GM19193 (cell line): ENCODE results near the gene CHKB.

Source experiments
- POLR2A ChIP-seq: IDR thresholded peaks from 4 replicates; pipeline ENCODE4 v1.6.1; 2011; ENCODE audit not compliant: insufficient read depth, insufficient read length; ENCODE audit errors: extremely low read depth

CHKB gene, protein sequence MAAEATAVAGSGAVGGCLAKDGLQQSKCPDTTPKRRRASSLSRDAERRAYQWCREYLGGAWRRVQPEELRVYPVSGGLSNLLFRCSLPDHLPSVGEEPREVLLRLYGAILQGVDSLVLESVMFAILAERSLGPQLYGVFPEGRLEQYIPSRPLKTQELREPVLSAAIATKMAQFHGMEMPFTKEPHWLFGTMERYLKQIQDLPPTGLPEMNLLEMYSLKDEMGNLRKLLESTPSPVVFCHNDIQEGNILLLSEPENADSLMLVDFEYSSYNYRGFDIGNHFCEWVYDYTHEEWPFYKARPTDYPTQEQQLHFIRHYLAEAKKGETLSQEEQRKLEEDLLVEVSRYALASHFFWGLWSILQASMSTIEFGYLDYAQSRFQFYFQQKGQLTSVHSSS

GRCh38 chr22:50582493-50583293 lies at the start of gene CHKB:
TSS of gene CHKB (minus strand) at chr22:50582849. CDS start at chr22:50582781, 68 bp downstream.
- peak; percentile 82 for TF ChIP-seq POLR2A

GRCh38 chr22:50630376-50630775 lies 47.7 kb upstream of the CHKB start:
- TF ChIP-seq POLR2A = no peak

GRCh38 chr22:50628543-50629134 lies 46.0 kb upstream of the CHKB start:
- no peak for TF ChIP-seq POLR2A

GRCh38 chr22:50627642-50628542 lies 45.2 kb upstream of the CHKB start, which contains the start of gene ARSA:
TSS of gene ARSA (minus strand) at chr22:50628152. CDS start at chr22:50627779, 373 bp downstream.
- TF ChIP-seq POLR2A = peak; percentile 68

DNA sequence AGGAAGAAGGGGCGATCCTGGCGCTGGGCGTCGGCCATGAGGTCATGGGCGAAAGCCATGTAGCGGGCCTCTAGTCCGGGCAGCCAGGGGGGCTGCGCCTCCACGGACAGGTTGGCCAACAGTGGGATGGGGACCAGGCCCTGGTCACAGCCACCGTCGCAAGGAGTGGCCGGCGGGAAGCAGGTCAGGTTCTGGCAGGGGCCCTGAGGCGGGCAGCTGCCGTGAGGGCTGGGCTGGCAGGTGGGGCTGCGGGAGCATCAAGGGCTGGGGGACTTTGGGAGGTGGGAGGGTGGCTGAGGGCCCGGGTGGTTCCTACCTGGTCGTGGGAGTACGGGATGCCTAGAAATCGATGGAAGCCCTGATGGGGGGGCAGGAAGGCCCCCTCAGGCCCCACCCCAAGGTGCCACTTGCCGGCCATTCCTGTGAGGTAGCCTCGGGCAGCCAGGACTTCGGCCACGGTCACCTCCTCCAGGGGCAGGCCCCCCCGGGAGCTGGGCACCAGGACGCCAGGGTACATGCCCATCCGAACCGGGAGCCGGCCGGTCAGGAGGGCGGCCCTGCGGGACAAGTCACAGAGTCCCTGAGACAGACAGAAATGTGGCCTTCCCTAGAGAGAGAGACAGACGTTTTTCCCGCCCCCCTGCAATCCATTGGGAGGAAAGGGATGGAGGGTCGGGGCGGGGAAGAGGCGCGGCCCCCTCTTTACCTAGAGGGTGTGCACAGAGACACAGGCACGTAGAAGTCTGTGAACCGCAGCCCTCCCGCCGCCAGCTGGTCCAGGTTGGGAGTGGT lies 44.4 kb upstream of the CHKB start:
- TF ChIP-seq POLR2A = no peak

DNA sequence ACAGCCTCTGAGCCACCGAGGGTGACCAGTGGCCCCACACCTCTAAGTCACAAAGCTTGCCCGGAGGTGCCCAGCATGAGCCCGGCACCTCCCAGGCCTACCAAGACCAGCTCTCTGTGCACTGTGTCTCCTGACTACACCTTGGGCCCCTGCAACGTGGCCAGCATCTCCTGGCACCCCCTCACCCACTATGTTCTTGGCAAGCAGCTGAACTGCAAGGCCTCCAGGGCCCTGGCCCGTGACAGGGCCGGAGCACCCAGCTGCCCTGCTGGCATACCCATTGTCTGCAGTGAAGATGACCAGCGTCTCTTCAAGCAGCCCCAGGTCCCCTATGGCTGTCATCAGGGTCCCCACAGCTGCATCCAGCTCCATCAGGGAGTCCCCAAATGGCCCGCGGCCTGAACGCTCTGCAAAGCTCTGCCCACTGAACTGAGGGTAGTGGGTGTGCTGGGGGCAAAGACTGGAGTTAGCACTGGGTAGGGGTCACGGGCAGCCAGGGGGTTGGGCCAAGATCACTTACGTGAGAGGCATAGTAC lies 43.7 kb upstream of the CHKB start:
- TF ChIP-seq POLR2A = no peak

DNA sequence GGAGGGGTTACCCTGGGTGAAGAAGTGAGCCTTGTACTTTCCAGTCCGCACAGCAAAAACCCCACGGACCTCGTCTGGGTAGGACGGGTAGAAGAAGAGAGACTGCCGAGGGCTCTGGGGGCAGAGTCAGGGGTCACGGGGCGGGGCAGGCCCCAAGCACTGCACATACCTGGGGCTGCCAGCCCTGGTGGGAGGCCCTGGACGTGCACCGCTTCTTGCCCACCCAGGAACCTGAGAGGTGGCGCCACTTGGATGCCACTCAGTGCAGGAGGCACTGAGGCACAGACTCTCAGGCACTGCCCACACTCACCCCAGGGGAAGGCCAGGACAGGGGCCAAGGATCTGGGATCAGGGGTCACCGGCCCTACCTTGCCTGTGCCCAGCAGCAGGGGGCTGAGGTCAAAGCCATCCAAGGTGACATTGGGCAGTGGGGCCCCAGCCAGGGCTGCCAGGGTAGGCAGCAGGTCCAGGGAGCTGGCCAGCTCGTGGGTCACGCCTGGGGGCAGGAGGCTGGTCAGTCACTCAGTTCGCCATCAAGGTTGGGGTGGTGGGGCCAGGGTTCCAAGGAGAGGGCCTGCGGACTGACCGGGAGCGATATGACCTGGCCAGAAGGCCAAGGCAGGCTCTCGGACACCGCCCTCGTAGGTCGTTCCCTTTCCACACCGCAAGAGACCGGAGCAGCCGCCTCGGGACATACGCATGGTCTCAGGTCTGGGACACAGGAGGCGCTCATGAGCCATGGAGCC lies 43.1 kb upstream of the CHKB start:
- no peak for TF ChIP-seq POLR2A

DNA sequence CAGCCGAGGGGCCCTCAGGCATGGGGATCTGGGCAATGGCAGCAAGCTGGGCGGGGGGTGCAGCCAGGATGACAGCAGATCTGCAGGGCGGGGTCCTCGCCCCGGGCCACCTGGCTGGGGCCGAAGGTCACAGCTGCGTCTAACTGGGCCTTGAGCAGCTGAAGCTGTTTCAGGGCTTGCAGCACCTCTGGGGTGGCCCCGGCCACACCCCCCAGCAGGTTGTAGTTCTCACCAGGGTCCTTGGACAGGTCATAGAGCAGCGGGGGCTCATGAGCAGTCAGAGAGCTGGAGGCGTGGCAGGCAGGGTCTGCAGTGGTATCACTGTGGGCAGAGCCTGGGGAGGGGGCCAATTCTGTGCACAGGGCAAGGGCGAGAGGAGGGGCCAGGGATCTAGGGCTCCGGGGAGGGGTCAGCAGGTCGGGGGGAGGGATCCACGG lies 42.5 kb upstream of the CHKB start:
- no peak for TF ChIP-seq POLR2A

DNA sequence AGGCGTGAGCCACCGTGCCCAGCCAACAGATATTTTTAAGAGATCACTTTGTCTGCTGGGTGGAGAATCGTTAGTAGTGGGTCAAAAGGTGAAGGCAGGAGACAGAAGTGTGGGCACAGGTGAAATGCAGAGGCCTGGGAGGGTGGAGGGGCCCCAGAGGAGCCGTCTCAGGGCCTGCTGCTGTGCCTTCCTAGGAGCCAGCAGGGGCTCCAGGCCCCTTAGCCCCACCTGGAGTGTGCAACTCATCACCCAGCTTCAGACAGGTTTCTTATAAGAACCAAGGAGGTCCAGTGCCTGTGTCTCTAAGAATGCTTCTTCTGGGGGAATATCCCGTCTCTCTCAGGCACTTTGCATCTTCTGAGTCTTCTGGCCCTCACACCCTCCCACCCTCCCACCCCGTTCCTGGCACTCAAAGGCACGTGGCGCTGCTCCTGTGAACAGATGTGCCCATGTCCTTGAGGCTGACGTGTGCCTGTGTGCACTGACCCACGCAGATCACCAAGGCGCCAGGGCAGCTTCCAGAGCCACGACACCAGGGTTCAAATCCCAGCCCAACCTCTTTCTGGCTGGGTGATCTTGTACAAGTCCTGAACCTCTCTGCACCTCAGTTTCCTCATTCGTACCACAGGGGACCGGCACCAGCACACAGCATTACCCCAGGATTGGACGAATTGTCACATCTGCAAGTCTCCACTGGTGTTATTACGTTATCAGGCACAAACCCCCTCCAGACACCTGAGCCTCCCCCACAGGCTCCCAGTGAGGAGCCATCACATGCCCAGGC lies 41.9 kb upstream of the CHKB start:
- TF ChIP-seq POLR2A = no peak

GRCh38 chr22:50622723-50623327 lies 40.2 kb upstream of the CHKB start:
- TF ChIP-seq POLR2A = no peak

DNA sequence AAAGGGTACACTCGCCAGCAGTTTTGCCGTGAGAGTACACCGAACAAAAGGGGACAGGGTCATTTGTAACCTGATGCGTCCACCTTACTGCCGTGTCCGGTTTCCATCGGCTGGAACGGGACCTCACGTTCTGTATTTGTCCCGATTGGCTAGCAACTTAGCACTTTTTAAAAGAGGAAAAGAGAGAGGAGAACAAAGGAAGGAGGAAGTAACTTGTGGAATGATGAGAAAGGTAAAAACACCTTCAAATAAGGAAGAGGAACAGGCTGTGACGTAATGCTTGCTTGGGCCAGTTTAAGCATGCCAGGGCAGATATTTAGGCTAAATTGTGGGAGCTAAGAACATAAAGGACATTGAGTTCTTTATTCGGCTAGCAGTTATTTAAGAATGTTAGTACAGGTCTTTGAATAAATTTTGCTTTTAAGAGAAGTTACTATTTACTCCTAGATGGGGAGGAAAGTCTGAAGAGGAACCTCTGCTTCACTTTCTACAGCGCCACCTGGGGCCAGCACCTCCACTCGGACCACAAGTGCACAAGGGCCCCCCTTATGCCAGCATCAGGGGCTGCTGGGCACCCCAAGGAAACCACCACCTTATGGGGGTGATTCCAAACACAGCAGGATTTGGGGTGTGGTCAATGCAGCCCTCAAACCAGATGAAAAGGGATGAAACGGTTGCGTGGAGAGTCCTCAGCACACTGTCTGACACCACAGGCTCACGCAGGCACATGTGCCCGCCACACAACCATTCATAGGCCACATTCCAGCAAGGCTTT lies 39.5 kb upstream of the CHKB start:
- peak; percentile 2 for TF ChIP-seq POLR2A
